NCI-H774 (cell line): Measurements from ENCODE around the gene WDFY3.

Experiments
- DNase-seq: peaks from one replicate; lab custom pipeline; 2025; lab: John Stamatoyannopoulos, UW

The WDFY3 gene

DNA sequence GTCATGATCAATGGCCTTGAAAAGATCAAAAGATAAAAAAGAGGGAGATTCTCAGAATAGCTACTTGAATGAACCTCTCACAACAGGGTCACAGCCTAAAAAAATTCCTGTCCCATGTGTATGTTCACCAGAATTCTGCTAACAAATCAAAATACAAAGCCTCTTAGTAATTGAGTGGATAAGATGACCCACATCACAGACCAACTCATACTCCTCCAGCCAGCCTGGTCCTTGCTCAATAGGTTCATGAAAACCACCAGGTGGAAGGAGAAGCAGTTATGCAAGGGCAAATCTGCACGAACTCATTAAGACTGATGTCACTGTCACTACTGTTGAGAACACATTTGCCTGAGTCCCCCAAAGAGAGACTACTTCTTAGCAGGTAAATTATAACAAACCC is 21.5 kb downstream of the WDFY3 start:
- no peak for DNase-seq

DNA sequence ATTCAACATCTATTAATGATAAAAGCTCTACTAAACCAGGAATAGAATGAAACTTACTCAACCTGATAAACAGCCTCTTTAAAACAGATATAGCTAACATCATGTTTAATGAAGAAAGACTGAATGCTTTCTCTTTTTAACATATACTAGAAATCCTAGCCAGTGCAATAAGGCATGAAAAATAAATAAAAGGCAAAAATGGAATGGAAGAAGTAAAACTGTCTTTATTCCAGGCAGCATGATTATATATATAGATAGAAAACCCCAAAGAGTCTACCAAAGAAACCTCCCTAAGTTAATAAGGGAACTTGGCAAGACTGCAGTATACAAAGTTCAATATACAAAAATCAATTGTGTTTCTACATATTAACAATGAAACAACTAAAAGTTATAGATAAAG is 25.5 kb downstream of the WDFY3 start:
- no peak for DNase-seq

DNA sequence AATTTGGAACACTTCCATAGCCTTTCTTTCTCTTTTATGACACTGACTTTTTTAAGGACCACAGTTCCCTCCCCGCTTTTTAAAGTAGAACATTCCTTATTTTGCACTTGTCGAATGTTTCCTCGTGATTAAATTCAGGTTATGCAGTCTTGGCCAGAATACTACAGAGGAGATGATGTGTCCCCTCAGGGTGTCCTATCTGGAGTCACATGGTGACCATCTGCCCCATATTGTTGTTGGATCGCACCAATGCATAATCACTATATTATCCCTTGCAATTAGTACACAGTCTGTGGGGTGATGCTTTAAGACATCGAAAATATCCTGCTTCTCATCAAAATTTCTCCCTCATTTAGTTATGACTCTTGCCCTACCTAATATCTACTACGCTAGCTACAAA is 27.4 kb downstream of the WDFY3 start:
- DNase-seq, result no peak

DNA sequence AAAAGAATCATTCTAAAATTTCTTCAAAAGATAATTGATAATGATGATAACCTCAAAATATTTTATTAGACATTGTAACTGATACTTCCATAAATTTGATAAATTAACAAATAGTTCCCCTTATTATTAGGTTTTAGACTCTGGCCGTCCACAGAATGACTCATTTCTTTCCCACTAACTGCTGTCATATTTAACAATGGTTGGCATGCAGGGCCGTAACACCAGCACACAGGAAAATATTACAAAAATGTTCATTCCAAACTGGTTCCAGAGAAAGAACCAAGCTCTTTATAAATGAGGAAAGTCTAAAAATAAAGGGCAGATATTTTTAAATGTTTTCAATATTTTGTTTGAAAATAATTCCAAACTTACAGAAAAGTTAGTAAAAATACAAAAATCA is 28.2 kb downstream of the WDFY3 start:
- DNase-seq, result no peak

DNA sequence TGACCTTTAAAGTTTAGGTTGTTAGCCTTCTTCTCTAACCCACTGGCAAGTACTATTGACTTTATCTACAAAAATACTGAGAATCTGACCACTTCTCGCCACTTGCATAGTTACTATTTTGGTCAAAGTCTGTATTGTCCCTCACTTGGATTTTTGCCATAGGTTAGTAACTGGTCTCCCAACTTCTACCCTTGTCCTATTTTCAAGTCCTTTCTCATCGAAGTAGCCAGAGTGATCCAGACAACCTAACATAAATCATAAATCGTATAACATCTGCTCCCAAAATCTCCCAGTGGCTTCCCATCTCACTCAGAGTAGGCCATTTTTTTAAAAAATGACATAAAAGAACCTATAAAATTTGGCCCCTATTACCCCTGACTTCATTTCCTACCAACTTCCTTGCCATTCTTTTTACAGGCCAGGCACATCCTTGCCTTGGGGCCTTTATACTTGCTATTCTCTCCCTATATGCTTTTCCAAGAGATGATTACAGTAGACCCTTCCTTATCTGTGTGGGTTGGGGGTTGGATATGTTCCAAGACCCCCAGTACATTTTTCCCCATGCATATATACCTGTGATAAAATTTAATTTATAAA is 29.0 kb downstream of the WDFY3 start:
- DNase-seq, result no peak

DNA sequence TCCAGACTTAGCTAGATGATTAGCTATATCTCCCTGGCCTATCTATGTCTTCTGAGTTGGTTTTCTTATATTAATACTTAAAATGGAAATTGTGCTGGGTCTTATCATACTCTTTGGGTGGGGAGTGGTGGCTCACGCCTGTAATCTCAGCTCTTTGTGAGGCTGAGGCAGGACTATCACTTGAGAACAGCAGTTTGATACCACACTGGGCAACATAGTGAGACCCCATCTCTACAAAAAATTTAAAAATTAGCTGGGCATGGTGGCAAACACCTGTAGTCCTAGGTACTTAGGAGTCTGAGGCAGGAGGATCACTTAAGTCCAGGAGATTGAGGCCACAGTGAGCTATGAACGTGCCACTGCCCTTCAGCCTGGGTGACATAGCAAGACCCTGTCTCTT is 30.4 kb downstream of the WDFY3 start:
- DNase-seq, result no peak

DNA sequence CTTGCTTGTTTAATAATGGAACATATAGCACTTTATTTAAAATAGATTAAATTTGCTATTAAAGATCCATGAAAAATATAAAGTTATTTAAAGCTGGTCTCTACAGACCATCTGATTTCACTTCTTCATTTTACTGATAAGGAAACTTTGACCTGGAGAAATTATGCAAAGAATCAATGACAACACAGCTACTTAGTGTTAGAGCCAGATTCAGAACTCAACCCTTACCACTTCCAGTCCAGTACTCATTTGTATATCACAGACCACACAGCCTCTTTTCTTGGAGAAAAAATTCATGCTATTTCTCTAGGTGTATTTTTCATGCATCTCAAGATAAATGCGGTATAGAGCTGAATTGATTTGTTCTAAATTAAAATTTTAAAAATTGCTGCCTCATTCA is 34.0 kb downstream of the WDFY3 start:
- DNase-seq, result no peak

DNA sequence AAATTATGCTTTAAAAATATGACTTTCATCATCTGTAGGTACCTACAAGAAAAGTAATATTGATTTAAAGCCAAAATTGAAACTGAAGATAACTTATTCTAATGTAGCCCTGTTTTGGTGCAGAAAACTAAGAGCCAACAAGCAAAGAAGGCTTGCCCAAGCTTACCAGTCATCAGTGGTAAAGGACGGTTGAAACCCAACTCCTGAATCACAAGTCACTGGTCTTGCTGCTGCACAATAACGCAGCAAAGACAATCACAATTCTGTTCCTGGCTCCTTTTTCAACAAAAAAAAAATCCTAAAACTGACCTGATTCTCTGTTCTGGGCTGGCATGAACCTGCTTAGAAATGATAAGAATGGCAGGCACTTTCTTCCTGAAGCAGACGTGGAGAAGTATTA is 34.5 kb downstream of the WDFY3 start:
- DNase-seq, result no peak

DNA sequence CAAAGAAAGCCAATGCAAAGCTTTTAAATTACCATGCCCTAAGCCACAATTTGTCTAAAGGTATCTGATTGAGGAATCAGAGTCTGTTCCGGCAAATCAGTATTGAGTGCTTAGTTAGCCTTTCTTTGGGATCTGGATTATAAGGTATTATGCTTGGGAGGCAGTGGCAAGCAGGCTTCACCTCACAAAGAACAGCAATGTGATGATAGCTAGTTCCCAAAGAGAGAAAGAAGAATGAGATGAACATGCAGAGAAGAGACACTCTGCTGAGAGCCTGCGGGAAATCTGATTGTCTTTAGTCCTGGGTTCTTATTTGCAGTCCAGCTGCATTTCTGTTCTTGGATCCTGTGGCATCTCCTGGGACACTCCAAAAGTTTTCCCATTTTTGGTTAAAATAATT is 35.2 kb downstream of the WDFY3 start:
- DNase-seq, result no peak

DNA sequence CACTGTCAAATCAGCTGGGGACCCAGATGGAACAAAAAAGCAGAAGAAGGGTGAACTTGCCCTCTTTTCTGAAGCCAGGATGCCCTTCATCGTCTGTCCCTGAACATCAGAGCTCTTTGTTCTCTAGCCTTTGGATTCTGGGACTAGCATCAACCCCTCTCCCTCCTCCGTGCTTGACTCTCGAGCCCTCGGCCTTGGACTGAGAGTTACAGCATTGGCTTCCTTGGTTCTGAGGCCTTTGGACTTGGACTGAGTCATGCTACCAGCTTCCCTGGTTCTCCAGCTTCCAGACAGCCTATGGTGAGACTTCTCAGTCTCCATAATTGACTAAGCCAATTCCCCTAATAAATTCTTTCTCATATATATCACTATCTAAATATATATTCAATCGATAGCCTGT is 38.4 kb downstream of the WDFY3 start:
- DNase-seq, result no peak

DNA sequence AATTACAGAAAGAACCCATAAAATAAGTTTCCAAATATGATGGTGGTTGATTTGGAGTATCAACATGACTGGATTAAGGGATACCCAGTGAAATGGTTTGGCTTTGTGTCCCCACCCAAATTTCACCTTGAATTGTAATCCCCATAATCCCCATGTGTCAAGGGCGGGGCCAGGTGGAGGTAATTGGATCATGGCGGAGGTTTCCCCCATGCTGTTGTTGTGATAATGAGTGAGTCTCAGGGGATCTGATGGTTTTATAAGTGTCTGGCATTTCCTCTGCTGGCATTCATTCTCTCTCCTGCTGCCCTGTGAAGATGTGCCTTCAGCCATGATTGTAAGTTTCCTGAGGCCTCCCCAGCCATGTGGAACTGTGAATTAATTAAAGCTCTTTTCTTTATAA is 39.1 kb downstream of the WDFY3 start:
- no peak for DNase-seq

DNA sequence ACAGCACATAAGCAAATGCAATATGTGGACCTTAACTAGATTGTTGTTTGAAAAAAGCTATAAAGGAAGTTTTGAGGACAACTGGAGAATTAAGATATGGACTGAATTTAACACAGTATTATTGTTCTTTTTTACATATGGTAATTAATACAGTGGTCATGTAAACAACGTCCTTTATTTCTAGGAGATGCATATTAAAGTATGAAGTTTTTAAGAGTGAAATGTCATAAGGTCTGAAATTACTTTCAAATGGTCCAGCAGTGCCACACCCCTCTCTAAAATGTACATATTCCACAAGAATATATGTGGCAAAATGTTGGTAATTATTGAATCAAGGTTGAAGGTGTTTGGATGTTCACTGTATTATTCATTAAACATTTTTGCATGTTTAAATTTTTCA is 40.9 kb downstream of the WDFY3 start:
- DNase-seq, result no peak

DNA sequence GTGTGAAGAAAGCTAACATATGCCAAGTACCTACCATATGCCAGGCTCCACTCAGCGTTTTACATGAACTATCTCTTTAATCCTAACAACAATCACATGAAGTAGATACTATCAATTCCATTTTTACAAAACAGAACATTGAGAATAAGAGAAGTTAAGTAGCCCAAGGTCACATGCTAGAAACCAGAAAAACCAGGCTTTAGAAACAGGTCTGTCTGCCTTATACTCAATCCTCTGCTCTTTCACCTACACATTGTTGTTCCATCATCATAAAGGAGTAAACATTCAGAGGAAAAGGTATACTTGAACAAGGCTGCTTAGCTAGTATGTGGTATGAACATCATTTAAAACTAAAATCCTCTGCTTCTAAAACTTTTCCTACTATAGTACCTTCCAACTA is 42.1 kb downstream of the WDFY3 start:
- no peak for DNase-seq

DNA sequence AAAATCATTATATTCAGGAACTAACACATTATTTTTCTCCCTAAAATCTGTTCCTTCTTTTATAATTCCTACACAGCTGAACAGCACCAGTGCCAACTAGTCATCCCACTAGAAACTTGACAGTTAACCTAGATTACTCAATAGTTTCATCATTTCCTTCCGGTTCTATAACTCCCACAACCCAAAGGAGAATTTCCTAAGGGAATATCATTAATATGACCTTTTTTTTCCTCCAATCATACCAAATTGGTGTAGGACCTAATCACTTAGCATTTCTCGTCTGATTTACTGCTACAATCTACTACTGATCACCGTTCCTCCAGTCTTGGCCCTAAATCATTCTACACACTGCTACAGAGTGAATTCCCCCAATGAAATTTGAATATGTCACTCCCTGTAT is 45.9 kb downstream of the WDFY3 start:
- DNase-seq, result no peak

DNA sequence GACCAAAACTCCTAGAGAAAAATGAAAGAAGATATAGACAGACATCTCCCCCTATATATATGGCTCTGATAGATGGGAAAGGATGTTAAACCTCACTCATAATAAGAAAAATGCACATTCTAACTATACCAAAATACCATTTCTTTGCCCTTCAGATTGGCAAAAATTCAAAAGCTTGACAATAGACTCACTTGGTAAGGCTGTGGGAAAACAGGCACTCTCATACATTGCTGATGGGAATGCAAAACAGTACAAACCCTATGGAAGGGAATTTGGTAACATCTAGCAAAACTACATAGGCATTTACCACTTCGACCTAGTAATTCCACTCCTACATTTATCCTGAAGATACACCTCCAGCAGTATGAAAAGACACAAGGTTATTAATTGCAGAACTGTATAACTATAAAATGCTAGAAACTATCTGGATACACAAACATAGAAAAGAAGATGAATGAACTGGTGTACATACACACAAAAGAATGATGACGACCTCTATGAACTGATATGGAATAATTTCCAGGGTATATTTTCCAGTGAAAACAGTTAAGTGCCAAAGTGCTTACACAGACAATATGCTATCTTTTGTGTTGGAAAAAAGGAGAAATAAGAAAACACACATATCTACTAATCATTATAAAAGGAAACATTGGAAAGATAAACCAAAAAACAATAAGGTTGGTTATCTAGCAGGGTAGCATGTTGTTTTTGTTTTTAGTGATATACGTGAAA is 48.5 kb downstream of the WDFY3 start:
- DNase-seq, result no peak

DNA sequence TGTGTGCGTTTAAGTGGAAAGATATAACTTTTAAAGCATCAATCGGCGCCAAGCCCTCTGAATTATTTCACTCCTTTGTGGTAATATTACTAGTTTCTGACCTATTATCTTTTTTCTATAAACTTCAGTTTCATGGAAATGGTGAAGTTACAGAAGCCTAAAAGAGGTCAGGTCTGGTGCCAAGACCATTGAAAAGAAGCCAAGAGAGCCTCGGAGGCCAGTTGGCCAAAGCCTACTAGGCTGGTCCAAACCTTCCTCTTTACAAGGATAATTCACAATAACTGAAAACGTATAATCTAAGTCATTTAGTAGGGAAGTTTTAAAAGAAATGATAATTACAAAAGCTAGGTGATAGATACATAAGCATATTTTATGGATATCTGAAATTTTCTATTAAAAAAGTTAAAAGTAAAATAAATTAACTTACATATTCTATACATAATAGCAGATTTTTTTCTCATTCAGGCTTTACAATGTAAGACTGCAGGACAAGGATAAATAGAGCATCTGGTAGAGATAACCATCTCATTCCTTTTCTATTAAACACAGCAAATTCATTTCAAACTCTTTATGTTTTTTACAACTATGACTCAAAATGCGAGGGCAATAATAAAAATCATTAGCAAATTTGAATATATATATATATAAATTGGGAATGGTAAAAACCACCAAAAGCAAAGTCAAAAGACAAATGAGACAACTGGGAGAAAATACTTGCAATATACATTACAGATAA is 49.2 kb downstream of the WDFY3 start:
- DNase-seq, result no peak

DNA sequence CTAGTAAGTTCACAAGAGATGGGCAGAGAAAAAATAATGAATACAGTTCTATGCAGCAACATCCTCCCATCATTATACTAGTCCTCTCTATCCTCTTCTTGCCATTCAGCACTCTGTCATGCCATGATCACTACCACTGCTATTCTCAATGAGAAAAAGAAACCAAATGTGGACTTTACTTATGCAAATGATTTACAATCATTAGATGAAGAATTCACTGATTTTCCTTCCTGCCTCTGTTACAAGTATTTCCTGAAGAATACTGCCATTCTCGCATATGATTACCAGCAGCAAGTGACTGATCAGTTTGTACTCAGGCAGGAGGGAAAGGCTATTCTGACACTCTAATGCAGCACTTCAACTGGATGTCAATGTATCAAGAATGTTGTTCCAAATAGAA is 50.3 kb downstream of the WDFY3 start:
- no peak for DNase-seq

DNA sequence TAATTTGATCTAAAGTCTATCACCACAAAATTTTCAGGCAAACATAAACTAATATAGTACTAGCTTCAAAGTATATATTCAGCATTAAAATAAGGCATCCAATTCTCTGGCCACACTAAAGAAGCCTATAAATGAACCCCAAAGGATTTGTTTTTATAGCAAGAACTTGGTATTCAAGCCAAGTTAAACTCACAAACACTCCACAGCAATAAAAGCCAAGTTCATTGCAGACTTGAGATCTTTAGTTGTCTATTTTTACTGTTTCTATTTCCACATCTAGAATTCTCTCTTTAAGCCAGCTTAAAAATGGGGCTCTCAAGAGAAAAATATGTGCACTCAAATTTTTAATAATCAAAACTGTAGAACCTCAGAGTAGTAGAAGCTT is 51.1 kb downstream of the WDFY3 start:
- no peak for DNase-seq

DNA sequence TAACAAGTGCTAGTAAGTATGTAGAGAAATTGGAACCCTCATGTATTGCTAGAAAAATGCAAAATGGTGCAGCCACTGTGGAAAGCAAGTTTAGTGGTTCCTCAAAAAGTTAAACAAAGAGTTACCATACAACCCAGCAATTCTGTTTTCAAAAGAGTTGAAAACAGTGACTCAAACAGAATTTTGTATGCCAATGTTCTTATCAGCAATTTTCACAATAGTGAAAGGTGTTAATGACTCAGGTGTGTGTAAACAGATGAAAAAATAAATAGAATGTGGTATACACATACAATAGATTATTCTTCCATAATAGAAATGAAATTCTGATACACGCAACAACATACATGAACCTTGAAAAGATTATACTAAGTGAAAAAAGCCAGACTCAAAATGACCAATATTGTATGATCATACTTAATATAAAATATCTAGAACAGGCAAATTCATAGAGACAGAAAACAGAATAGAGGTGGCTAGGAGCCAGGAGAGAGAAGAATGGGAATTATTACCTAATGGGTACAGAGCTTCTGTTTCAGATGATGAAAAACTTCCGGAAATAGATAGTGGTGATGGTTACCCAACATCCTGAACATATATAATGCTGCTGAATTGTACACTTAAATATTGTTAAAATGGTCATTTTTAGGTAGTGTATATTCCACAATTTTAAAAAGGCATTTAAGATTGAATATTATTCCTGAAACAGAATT is 51.6 kb downstream of the WDFY3 start:
- no peak for DNase-seq

DNA sequence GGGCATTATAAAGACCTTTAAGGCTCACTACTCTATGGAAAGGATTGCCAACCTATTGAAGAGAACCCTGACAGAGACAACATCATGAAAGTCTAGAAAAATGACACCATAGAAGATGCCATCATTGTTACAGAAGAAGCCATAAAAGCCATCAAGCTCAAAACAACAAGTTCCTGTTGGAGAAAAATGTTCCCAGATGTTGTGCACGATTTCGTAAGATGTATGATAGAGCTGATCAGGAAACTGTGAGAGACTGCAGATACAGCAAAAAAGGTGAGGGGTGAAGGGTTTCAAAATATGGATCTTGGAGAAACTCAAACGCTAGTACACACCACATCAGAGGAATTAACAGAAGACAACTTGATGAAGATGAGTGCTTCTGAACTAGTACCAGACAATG is 53.3 kb downstream of the WDFY3 start:
- no peak for DNase-seq

DNA sequence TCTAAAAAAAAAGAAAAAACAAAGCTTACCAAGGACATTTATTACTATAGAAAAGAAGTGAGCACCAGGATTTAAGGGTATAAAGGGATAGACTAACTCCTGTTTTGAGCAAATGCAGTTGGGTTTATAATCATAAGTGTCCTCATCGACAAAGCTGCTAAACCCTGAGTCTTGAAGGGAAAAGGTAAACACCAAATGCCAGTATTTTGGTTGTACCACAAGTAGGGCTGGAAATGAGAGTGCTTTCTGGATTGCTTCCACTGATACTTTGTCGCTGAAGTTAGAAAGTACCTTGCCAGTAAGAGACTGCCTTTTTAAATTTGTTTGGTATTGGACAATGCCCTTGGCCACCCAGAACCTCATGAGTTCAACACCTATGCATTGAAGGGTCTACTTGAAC is 53.7 kb downstream of the WDFY3 start:
- no peak for DNase-seq

DNA sequence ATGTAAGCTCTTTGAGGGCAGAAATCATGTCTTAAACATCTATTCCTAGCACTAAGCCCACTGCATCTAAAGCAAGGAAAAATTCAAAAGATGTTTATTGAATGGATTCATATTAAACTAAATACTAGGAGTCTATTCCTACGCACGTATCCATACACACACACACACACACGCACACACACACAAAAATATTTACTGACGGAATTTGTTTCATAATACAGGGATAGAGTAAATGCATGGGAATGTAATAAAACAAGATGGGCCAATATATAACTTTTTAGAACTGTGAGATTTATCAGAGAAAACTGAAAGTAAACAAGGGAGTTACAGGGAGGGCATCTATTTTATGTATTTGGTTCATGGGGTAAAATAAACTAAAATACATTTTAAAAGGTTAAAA is 57.6 kb downstream of the WDFY3 start:
- no peak for DNase-seq

DNA sequence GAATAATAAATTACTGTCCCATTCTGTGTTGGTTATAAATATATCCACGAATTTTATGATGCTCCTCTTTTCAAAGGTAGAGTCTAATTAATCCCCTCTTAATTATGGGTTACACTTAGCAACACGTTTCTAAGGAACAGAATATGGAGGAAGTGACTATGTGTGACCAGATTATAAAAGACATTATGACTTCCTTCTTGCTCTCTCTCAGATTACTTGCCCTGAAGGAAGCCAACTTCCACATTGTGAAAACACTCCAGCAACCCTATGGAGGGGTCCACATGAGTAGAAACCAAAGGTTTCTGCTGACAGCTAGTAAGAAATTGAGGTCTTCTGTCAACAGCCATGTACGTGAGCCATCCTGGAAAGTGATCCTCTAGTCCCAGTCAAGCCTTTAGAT is 59.3 kb downstream of the WDFY3 start:
- no peak for DNase-seq
